GM12878 (cell line): Measurements from ENCODE around the gene DNAH17. TPM values are rescaled to one million over a fixed set of nuclear protein-coding genes. Genes with fewer than 3 reads are reported as not detected.

Source experiments
- ATAC-seq: fragments of 200-7000 bp; cut with Tn5 transposase; 3 replicates; pipeline ENCODE4 v1.9.1; 2020; ENCODE audit warnings: mild to moderate bottlenecking, moderate library complexity
- BruUV-seq: library from RNA; stranded (reverse); fragments of 400-500 nt; replicated peaks from 2 replicates; lab custom pipeline; 2021; lab: Mats Ljungman, UMichigan
- CTCF ChIA-PET: fragments of 300-600 bp; sonication (Branson Sonifier 250); formaldehyde crosslinking; extraction: SDS; loops from one replicate; lab custom pipeline; 2021; ENCODE audit warnings: inconsistent platforms; lab: Yijun Ruan, JAX
- POLR2A ChIA-PET: fragments of 350-600 bp; formaldehyde crosslinking; extraction: SDS; loops from one replicate; lab custom pipeline; 2021; ENCODE audit warnings: inconsistent platforms; lab: Charles Lee
- RAD21 ChIA-PET: fragments of 300-600 bp; sonication (Branson Sonifier 250); formaldehyde crosslinking; loops from one replicate; lab custom pipeline; 2023; ENCODE audit warnings: antibody characterized with exemption; ENCODE audit not compliant: unreplicated experiment; lab: Charles Lee
- SMC1A ChIA-PET: fragments of 300-600 bp; sonication (Branson Sonifier 250); formaldehyde crosslinking; loops from one replicate; lab custom pipeline; 2023; ENCODE audit not compliant: unreplicated experiment, uncharacterized antibody; lab: Charles Lee
- DNase-seq: peaks from one replicate; pipeline ENCODE4 v3.0.0-alpha.2; 2011; ENCODE audit warnings: low read depth, low spot score
- FAIRE-seq: peaks from 3 replicates; lab custom pipeline; 2011; peaks lifted over from hg19 to GRCh38; lab: Jason Lieb, UNC
- H2AFZ ChIP-seq: 2 replicates; pipeline ENCODE4 v1.6.0; 2011; ENCODE audit warnings: low read depth, low read length, control low read depth; ENCODE audit not compliant: control insufficient read depth
- H3K27ac ChIP-seq: 2 replicates; pipeline ENCODE4 v1.5.1; 2011; ENCODE audit warnings: control low read depth; ENCODE audit not compliant: control insufficient read depth, insufficient read depth
- H3K27me3 ChIP-seq, 2 experiments: replicated peaks in 1 of 2; 2 replicates each; pipeline versions ENCODE4 v1.6.0 to v1.6.1; 2011; ENCODE audit warnings: low read length in 1 of 2; ENCODE audit not compliant: control insufficient read depth in 2 of 2, insufficient read depth in 2 of 2
- H3K36me3 ChIP-seq, 2 experiments: 2 replicates each; pipeline ENCODE4 v1.5.1; 2011; ENCODE audit warnings: low read length in 1 of 2; ENCODE audit not compliant: control insufficient read depth in 2 of 2, insufficient read depth in 2 of 2
- H3K4me1 ChIP-seq: 2 replicates; pipeline ENCODE4 v1.6.1; 2011; ENCODE audit warnings: mild to moderate bottlenecking, low read length, moderate library complexity, mixed read lengths; ENCODE audit not compliant: control insufficient read depth, insufficient read depth
- H3K4me2 ChIP-seq: 2 replicates; pipeline ENCODE4 v1.6.0; 2011; ENCODE audit warnings: control low read depth; ENCODE audit not compliant: control insufficient read depth, insufficient read depth
- H3K4me3 ChIP-seq: fragments of 200-600 bp; sonication (generic); 2 replicates; pipeline ENCODE4 v1.5.1; 2016
- H3K79me2 ChIP-seq: 2 replicates; pipeline ENCODE4 v1.6.0; 2011; ENCODE audit warnings: low read length; ENCODE audit not compliant: control insufficient read depth, insufficient read depth
- H3K9ac ChIP-seq: 2 replicates; pipeline ENCODE4 v1.8.0; 2011; ENCODE audit warnings: low read length, control low read depth, mixed read lengths; ENCODE audit not compliant: control insufficient read depth, insufficient read depth
- H3K9me3 ChIP-seq: replicated peaks from 3 replicates; pipeline ENCODE4 v1.5.1; 2011; ENCODE audit warnings: mild to moderate bottlenecking, low read length; ENCODE audit not compliant: control insufficient read depth, insufficient read depth
- H4K20me1 ChIP-seq: 2 replicates; pipeline ENCODE4 v1.6.0; 2011; ENCODE audit not compliant: control insufficient read depth, insufficient read depth
- MEF2B ChIP-seq: fragments of 450-650 bp; IDR thresholded peaks from 2 replicates; pipeline ENCODE4 v1.6.1; 2018; ENCODE audit warnings: mild to moderate bottlenecking, moderate library complexity; ENCODE audit not compliant: partially characterized antibody, poor library complexity, severe bottlenecking
- NKRF ChIP-seq: fragments of 450-650 bp; conservative IDR thresholded peaks from 2 replicates; pipeline ENCODE4 v1.6.1; 2017; ENCODE audit warnings: mild to moderate bottlenecking, moderate library complexity
- PBX3 ChIP-seq: IDR thresholded peaks from 2 replicates; pipeline ENCODE4 v1.6.1; 2011; ENCODE audit warnings: mild to moderate bottlenecking, low read depth, low read length, moderate library complexity; ENCODE audit not compliant: insufficient replicate concordance
- POU2F2 ChIP-seq: IDR thresholded peaks from 3 replicates; pipeline ENCODE4 v1.6.1; 2011; ENCODE audit warnings: low read depth, mild to moderate bottlenecking, low read length, borderline replicate concordance
- WGBS: methylation state at CpG from one replicate; pipeline ENCODE4 v1.1.6; 2016; ENCODE audit warnings: low lambda C conversion rate; ENCODE audit not compliant: insufficient replicate concordance, insufficient coverage; ENCODE audit errors: missing lambda C conversion rate; 5-methylcytosine and 5-hydroxymethylcytosine counted together
- in situ Hi-C: fragments of 300-500 bp; cut with MboI; formaldehyde crosslinking; loops from 9 replicates; pipeline ENCODE4 v1.14.3; 2018; ENCODE audit warnings: mixed read lengths
- intact Hi-C: fragments of 100-400 bp; cut with micrococcal nuclease; formaldehyde crosslinking; loops from one replicate; pipeline ENCODE4 v1.14.2; 2022; ENCODE audit not compliant: unreplicated experiment
- polyA plus RNA-seq, 11 experiments: library from polyadenylated mRNA; depleted of rRNA in 4 of 11; unstranded in 6 of 11; stranded (reverse) in 5 of 11; fragments of >200 nt; fragmentation: Nextera tagmentation in 4 of 11; fragmentation: Illumina TruSeq in 1 of 11; extraction: Ambion mirVana in 4 of 11; extraction: Trizol in 1 of 11; gene quantifications; 1 replicate in 1 of 11; 2 replicates in 10 of 11; pipeline versions ENCODE4 v1.2.1 to v1.2.3, GENCODE V29; 2011 to 2016; ENCODE audit warnings: inconsistent platforms in 2 of 11, missing spikeins in 2 of 11, low read depth in 1 of 11
- total RNA-seq, 4 experiments: library from RNA; depleted of rRNA in 3 of 4; stranded (reverse); fragments of >200 nt in 3 of 4; fragmentation: Illumina TruSeq in 1 of 4; extraction: Trizol in 1 of 4; gene quantifications; 2 replicates each; pipeline versions ENCODE4 v1.2.1 to v1.2.3, GENCODE V29; 2013 to 2021
- TF ChIP-seq, protein P1 (sequence below): fragments of 450-650 bp; IDR thresholded peaks from 2 replicates; pipeline ENCODE4 v1.6.1; 2017; ENCODE audit warnings: antibody characterized with exemption, mild to moderate bottlenecking, moderate library complexity

Gene DNAH17
- total and polyA plus RNA-seq, 10 of the 15 experiments (the other 5 are each of a cell fraction or from before 2014, with no cell fraction given) = 0.16 to 2.9 (median 0.56) TPM

- in situ Hi-C loops = no loop called here
- no peak overlapping the region for H3K27ac ChIP-seq
- 37% methylated on average over 8 of the region's 10 CpGs for WGBS
- intact Hi-C loops = no loop called here
- ATAC-seq = no peak
- no TSS peak for BruUV-seq
- H3K4me3 ChIP-seq = no peak overlapping the region
- POLR2A ChIA-PET = no interaction called here
- no peak overlapping the region for H3K9ac ChIP-seq
- DNase-seq = no peak
- H2AFZ ChIP-seq = no peak overlapping the region
- SMC1A ChIA-PET = no interaction called here
- TF ChIP-seq, protein P1, sequence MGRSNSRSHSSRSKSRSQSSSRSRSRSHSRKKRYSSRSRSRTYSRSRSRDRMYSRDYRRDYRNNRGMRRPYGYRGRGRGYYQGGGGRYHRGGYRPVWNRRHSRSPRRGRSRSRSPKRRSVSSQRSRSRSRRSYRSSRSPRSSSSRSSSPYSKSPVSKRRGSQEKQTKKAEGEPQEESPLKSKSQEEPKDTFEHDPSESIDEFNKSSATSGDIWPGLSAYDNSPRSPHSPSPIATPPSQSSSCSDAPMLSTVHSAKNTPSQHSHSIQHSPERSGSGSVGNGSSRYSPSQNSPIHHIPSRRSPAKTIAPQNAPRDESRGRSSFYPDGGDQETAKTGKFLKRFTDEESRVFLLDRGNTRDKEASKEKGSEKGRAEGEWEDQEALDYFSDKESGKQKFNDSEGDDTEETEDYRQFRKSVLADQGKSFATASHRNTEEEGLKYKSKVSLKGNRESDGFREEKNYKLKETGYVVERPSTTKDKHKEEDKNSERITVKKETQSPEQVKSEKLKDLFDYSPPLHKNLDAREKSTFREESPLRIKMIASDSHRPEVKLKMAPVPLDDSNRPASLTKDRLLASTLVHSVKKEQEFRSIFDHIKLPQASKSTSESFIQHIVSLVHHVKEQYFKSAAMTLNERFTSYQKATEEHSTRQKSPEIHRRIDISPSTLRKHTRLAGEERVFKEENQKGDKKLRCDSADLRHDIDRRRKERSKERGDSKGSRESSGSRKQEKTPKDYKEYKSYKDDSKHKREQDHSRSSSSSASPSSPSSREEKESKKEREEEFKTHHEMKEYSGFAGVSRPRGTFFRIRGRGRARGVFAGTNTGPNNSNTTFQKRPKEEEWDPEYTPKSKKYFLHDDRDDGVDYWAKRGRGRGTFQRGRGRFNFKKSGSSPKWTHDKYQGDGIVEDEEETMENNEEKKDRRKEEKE = no peak
- TF ChIP-seq POU2F2 (no peak), MEF2B (no peak)
- TF ChIP-seq, all 136 proteins: peak for 0
- Histone ChIP-seq H4K20me1 (no peaks in the 10 kb centered on the region), H3K36me3 (no peaks in the 10 kb centered on the region), H3K4me1 (no peaks in the 10 kb centered on the region), H3K9me3 (no peaks in the 10 kb centered on the region), H3K79me2 (no peaks in the 10 kb centered on the region), H3K27me3 (no peaks in the 10 kb centered on the region), H3K4me2 (no peak overlapping the region)
- ChIA-PET CTCF (no interaction called here), RAD21 (interaction anchor here (0.6 kb wide), 1 partner anchor 45 kb away, joined by 3 read pairs; no protein-coding TSS in a partner anchor)
- no peak for FAIRE-seq
Observed at GRCh38 chr17:78528541-78528940, 48.7 kb downstream of the DNAH17 start.

GRCh38 chr17:78527345-78527744 is 49.9 kb downstream of the DNAH17 start:
- H3K4me2 ChIP-seq = no peak overlapping the region
- in situ Hi-C loops (no loop called here), intact Hi-C loops (no loop called here)
- no peak overlapping the region for H2AFZ ChIP-seq
- H3K9ac ChIP-seq = no peak overlapping the region
- no peaks in the 10 kb centered on the region for H3K27me3 ChIP-seq
- POLR2A ChIA-PET = no interaction called here
- no TSS peak for BruUV-seq
- H3K36me3 ChIP-seq = no peaks in the 10 kb centered on the region
- RAD21 ChIA-PET = no interaction called here
- H3K4me3 ChIP-seq = no peak overlapping the region
- no peak for ATAC-seq
- CTCF ChIA-PET = no interaction called here
- H3K27ac ChIP-seq = no peak overlapping the region
- no peak for FAIRE-seq
- 45% methylated on average over 4 of the region's 4 CpGs for WGBS
- no peaks in the 10 kb centered on the region for H3K4me1 ChIP-seq
- no peak for DNase-seq
- no peaks in the 10 kb centered on the region for H3K79me2 ChIP-seq
- no peaks in the 10 kb centered on the region for H3K9me3 ChIP-seq
- no peaks in the 10 kb centered on the region for H4K20me1 ChIP-seq
- SMC1A ChIA-PET = no interaction called here
- TF ChIP-seq NKRF (no peak), PBX3 (no peak)
